ENCODE measurements around the gene PRMT1. TPM values are rescaled to one million over a fixed set of nuclear protein-coding genes. Genes with fewer than 3 reads are reported as not detected.

The PRMT1 gene
- total and polyA plus RNA-seq, 12 donors = 80.0 to 270 (median 127) TPM

DNA sequence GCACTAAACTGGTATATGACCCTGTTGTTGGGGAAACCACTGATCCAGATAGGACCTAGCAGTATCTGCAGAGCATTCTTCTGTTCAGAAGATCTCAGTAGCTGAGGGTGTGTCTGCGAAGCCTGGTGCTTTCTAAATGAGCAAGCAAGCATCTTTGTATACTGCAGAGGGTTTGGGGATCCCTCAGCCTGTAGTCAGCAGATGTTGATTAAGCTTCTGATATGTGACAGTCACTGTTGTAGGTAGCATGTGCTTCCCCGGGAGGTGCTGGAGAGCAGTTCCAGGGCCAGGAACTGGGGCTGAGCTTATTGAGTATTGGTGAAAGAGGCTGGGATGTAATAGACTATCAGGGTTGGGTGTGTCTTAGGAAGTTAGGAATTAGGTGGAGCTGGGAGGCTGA lies 33.6 kb upstream of the PRMT1 start:
- Histone ChIP-seq H3K4me3 (peak overlapping the region in 5 of 10 donors; percentile 82 to 95 (median 93)), H3K27ac (no peak overlapping the region), H3K9me3 (no peaks in the 10 kb centered on the region), H3K36me3 (peaks cover 0 to 37% (median 13%) of the 10 kb centered on the region in 9 donors), H3K4me1 (peaks cover 4 to 50% (median 38%) of the 10 kb centered on the region in 9 donors), H3K27me3 (no peaks in the 10 kb centered on the region)
- ATAC-seq (no peak), DNase-seq (no peak)
- TF ChIP-seq, protein P1, sequence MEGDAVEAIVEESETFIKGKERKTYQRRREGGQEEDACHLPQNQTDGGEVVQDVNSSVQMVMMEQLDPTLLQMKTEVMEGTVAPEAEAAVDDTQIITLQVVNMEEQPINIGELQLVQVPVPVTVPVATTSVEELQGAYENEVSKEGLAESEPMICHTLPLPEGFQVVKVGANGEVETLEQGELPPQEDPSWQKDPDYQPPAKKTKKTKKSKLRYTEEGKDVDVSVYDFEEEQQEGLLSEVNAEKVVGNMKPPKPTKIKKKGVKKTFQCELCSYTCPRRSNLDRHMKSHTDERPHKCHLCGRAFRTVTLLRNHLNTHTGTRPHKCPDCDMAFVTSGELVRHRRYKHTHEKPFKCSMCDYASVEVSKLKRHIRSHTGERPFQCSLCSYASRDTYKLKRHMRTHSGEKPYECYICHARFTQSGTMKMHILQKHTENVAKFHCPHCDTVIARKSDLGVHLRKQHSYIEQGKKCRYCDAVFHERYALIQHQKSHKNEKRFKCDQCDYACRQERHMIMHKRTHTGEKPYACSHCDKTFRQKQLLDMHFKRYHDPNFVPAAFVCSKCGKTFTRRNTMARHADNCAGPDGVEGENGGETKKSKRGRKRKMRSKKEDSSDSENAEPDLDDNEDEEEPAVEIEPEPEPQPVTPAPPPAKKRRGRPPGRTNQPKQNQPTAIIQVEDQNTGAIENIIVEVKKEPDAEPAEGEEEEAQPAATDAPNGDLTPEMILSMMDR (IDR thresholded peaks at IDR 0.05) = no peak
- intact Hi-C loops (cut with DNase I) = no loop called here
- 76 to 77% methylated on average over 2 of the region's 2 CpGs for WGBS, 2 donors

DNA sequence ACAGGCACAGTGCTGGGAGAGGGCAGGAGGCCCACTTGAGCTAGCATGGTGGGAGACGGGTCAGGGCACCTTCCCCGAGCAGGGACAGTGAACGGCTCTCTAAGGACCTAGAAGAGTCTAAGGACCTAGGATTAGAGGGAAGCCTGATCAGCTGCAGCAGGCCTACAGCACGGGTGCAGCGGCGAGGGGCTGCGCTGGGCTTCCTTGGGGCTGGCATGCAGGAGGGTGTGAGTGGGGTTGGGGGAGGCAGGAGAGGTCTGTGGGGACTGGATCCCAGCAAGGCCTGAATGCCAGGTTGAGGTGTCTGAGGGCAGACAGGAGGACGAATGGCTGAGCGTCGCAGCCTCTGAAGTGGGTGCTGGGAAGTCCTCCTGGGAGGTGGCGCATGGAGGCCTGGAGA lies 31.5 kb upstream of the PRMT1 start:
- Histone ChIP-seq H3K9me3 (no peaks in the 10 kb centered on the region), H3K36me3 (peaks cover 0 to 58% (median 20%) of the 10 kb centered on the region in 9 donors), H3K4me3 (no peak overlapping the region), H3K27ac (no peak overlapping the region), H3K4me1 (peaks cover 4 to 45% (median 26%) of the 10 kb centered on the region in 9 donors), H3K27me3 (no peaks in the 10 kb centered on the region)
- TF ChIP-seq, protein P1 (IDR thresholded peaks at IDR 0.05) = no peak
- ATAC-seq (no peak), DNase-seq (no peak)
- intact Hi-C loops (cut with DNase I) = loop anchor here in 1 of 10 donors (1.0 kb wide), 1 partner anchor 31 kb away; no protein-coding TSS in a partner anchor
- WGBS, 2 donors = 91 to 92% methylated on average over 11 of the region's 11 CpGs

DNA sequence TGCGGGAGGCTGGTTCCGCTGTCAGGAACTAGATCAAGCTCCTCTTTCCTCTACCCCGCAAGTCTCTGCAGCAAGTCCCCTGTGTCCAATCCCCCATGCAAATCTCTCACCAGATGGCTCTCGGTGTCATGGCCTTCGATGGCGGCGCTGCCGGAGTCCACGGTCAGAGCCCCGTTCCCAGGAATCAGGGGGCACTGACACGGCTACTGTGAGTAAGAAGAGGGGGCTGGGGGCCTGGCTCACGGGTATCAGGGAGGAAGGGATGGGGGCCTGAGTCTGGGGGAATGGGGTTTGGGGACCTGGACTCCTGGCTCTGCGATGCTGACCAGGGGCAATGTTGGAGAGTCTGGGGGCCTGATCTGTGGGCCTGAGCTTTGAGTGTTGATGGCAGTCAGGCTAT lies 31.1 kb upstream of the PRMT1 start:
- H3K27ac ChIP-seq = no peak overlapping the region
- intact Hi-C loops (cut with DNase I) = loop anchor here in 1 of 10 donors (1.0 kb wide), 1 partner anchor 30 kb away; no protein-coding TSS in a partner anchor

DNA sequence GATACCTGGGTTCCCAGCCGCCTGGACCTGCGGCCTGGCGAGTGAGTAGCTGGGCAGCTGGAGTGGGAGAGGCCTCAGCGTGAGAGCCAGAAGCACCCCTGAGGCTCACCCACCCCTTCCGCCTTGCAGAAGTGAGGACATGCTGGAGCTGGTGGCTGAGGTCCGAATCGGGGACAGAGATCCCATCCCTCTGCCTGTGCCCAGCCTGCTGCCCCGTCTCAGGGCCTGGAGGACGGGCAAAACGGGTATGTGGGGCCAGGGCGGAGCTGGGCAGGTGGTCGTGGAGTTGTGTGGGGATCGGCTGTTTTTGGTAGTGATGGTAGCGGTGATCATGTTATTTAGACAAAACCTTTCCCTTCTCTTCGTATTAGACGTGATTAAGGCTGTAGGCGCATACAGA lies 30.5 kb upstream of the PRMT1 start:
- H3K4me1 ChIP-seq = peaks cover 4 to 36% (median 21%) of the 10 kb centered on the region in 9 donors
- H3K9me3 ChIP-seq = no peaks in the 10 kb centered on the region
- intact Hi-C loops (cut with DNase I) = no loop called here
- ATAC-seq (no peak), DNase-seq (no peak)
- peaks cover 0 to 66% (median 23%) of the 10 kb centered on the region in 9 donors for H3K36me3 ChIP-seq
- TF ChIP-seq, protein P1 (IDR thresholded peaks at IDR 0.05) = no peak
- no peak overlapping the region for H3K4me3 ChIP-seq
- WGBS, 2 donors = 89 to 95% methylated on average over 17 of the region's 17 CpGs
- H3K27ac ChIP-seq = no peak overlapping the region
- H3K27me3 ChIP-seq = no peaks in the 10 kb centered on the region

More for the DNA sequence above, 31.1 kb upstream of the PRMT1 start:
- DNase-seq = no peak
- H3K4me3 ChIP-seq = no peak overlapping the region
- WGBS, 2 donors = 93 to 94% methylated on average over 13 of the region's 13 CpGs
- no peak for ATAC-seq
- H3K9me3 ChIP-seq = no peaks in the 10 kb centered on the region
- H3K4me1 ChIP-seq = peaks cover 4 to 42% (median 25%) of the 10 kb centered on the region in 9 donors
- peaks cover 0 to 60% (median 20%) of the 10 kb centered on the region in 9 donors for H3K36me3 ChIP-seq
- TF ChIP-seq, protein P1 (IDR thresholded peaks at IDR 0.05) = no peak
- no peaks in the 10 kb centered on the region for H3K27me3 ChIP-seq

Data from heart right ventricle (tissue), 16 donors.